K562 (cell line): ENCODE measurements around the gene RGS19.

ENCODE experiments used
- EZH2 ChIP-seq: IDR thresholded peaks from 2 replicates; pipeline ENCODE4 v1.6.1; 2012; ENCODE audit warnings: low read depth, mild to moderate bottlenecking, inconsistent platforms, low read length, borderline replicate concordance
- MAFK ChIP-seq: IDR thresholded peaks from 2 replicates; pipeline ENCODE4 v1.6.1; 2011; ENCODE audit warnings: low read length, improper control_type of control experiment
- POLR2A ChIP-seq: fragments of 450-650 bp; conservative IDR thresholded peaks from 2 replicates; pipeline ENCODE4 v1.6.1; 2016
- RBM17 ChIP-seq: fragments of 200-400 bp; formaldehyde crosslinking; IDR thresholded peaks from 2 replicates; pipeline ENCODE4 v1.6.1; 2017; ENCODE audit warnings: low read depth, mild to moderate bottlenecking, low read length, borderline replicate concordance
- SMAD4 ChIP-seq: fragments of 250-450 bp; sonication (Bioruptor Pico); conservative IDR thresholded peaks from 2 replicates; pipeline ENCODE4 v1.8.0; 2021; ENCODE audit warnings: inconsistent platforms, mild to moderate bottlenecking, moderate library complexity
- TF ChIP-seq, protein P1 (sequence below), 3 experiments: IDR thresholded peaks in 2 of 3; conservative IDR thresholded peaks in 1 of 3; 2 replicates each; pipeline ENCODE4 v1.5.1; 2011 to 2012; ENCODE audit warnings: low read length in 3 of 3, mild to moderate bottlenecking in 3 of 3, control low read depth in 2 of 3, improper control_type of control experiment in 1 of 3, inconsistent platforms in 1 of 3, low read depth in 1 of 3, mixed read lengths in 1 of 3, moderate library complexity in 1 of 3; ENCODE audit not compliant: insufficient read depth in 2 of 3
- TF ChIP-seq, protein P2 (sequence below), 2 experiments: fragments of 450-650 bp in 1 of 2; IDR thresholded peaks; 2 replicates each; pipeline ENCODE4 v1.6.1; 2011 to 2017; ENCODE audit warnings: low read depth in 2 of 2, antibody characterized with exemption in 1 of 2, borderline replicate concordance in 1 of 2, low read length in 1 of 2, mild to moderate bottlenecking in 1 of 2, mixed read lengths in 1 of 2; ENCODE audit not compliant: control insufficient read depth in 1 of 2

DNA sequence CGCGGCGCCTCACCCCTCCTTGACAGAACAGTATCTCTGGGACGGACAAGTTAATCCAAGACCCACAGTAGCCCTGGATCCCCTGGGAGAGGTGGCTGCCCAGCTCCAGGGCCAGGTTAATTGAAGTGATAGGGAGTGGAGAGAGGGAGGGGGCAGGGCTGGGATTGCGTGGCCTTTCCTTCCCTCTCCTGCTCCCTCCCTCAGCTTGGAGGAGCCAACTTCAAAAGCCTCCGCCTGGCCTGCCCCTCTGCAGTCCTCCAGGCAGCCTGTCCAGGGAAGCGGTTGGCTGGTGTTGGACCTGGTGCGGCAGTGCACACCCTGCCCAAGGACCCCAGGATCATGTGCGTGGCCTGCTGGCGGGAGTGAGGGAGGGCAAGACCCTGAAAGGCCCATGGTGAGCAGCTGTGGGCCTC lies 43.4 kb downstream of the RGS19 start, which contains the start of gene C20orf204:
- TF ChIP-seq RBM17 (no peak), EZH2 (no peak), MAFK (no peak), SMAD4 (CRISPR knock-in tag) (no peak), POLR2A (no peak)
- TF ChIP-seq, protein P1, sequence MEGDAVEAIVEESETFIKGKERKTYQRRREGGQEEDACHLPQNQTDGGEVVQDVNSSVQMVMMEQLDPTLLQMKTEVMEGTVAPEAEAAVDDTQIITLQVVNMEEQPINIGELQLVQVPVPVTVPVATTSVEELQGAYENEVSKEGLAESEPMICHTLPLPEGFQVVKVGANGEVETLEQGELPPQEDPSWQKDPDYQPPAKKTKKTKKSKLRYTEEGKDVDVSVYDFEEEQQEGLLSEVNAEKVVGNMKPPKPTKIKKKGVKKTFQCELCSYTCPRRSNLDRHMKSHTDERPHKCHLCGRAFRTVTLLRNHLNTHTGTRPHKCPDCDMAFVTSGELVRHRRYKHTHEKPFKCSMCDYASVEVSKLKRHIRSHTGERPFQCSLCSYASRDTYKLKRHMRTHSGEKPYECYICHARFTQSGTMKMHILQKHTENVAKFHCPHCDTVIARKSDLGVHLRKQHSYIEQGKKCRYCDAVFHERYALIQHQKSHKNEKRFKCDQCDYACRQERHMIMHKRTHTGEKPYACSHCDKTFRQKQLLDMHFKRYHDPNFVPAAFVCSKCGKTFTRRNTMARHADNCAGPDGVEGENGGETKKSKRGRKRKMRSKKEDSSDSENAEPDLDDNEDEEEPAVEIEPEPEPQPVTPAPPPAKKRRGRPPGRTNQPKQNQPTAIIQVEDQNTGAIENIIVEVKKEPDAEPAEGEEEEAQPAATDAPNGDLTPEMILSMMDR (IDR thresholded peaks at IDR 0.05 in 2 of 3, conservative IDR thresholded peaks at IDR 0.05 in 1 of 3; ENCODE audit: insufficient read depth in 2 of 3, low read depth in 1 of 3, low read length in 3 of 3): no peak
- TF ChIP-seq, protein P2, sequence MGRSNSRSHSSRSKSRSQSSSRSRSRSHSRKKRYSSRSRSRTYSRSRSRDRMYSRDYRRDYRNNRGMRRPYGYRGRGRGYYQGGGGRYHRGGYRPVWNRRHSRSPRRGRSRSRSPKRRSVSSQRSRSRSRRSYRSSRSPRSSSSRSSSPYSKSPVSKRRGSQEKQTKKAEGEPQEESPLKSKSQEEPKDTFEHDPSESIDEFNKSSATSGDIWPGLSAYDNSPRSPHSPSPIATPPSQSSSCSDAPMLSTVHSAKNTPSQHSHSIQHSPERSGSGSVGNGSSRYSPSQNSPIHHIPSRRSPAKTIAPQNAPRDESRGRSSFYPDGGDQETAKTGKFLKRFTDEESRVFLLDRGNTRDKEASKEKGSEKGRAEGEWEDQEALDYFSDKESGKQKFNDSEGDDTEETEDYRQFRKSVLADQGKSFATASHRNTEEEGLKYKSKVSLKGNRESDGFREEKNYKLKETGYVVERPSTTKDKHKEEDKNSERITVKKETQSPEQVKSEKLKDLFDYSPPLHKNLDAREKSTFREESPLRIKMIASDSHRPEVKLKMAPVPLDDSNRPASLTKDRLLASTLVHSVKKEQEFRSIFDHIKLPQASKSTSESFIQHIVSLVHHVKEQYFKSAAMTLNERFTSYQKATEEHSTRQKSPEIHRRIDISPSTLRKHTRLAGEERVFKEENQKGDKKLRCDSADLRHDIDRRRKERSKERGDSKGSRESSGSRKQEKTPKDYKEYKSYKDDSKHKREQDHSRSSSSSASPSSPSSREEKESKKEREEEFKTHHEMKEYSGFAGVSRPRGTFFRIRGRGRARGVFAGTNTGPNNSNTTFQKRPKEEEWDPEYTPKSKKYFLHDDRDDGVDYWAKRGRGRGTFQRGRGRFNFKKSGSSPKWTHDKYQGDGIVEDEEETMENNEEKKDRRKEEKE (IDR thresholded peaks at IDR 0.05; ENCODE audit: borderline replicate concordance in 1 of 2, control insufficient read depth in 1 of 2, low read depth in 2 of 2, low read length in 1 of 2): no peak
